BLaER1 treated with 17β-estradiol and CSF1 and Interleukin-3, amounts not matched to agents 10 nM and 100 nM (cell line): ENCODE results near the gene CAPN2.
"Not testable (repeated sequence)": the region's sequence is repeated elsewhere in the genome, so short reads cannot be mapped to it uniquely, and the experiment has no call there.

Experiments
- H3K27ac ChIP-seq, 11 experiments: shearing (Covaris generic); formaldehyde crosslinking; 2 replicates each; pipeline ENCODE4 v1.8.1; 2022
- H3K27me3 ChIP-seq, 11 experiments: shearing (Covaris generic); formaldehyde crosslinking; 2 replicates each; pipeline ENCODE4 v1.8.1; 2022
- H3K36me3 ChIP-seq, 11 experiments: shearing (Covaris generic); formaldehyde crosslinking; 2 replicates each; pipeline ENCODE4 v1.8.1; 2022
- H3K4me1 ChIP-seq, 10 experiments: shearing (Covaris generic); formaldehyde crosslinking; 2 replicates each; pipeline ENCODE4 v1.8.1; 2022
- H3K4me2 ChIP-seq, 11 experiments: shearing (Covaris generic); formaldehyde crosslinking; 2 replicates each; pipeline ENCODE4 v1.8.1; 2022
- H3K4me3 ChIP-seq, 10 experiments: shearing (Covaris generic); formaldehyde crosslinking; 2 replicates each; pipeline ENCODE4 v1.8.1; 2022
- H3K9ac ChIP-seq, 11 experiments: shearing (Covaris generic); formaldehyde crosslinking; 2 replicates each; pipeline ENCODE4 v1.8.1; 2022
- H3K9me3 ChIP-seq, 11 experiments: shearing (Covaris generic); formaldehyde crosslinking; replicated peaks in 1 of 11; 2 replicates each; pipeline ENCODE4 v1.8.1; 2022
- H4K20me1 ChIP-seq, 11 experiments: shearing (Covaris generic); formaldehyde crosslinking; 2 replicates each; pipeline ENCODE4 v1.8.1; 2022
- Cebpa-rat ChIP-seq, 11 experiments: shearing (Covaris generic); IDR thresholded peaks; 2 replicates each; pipeline ENCODE4 v1.8.1; 2022

The CAPN2 gene

DNA sequence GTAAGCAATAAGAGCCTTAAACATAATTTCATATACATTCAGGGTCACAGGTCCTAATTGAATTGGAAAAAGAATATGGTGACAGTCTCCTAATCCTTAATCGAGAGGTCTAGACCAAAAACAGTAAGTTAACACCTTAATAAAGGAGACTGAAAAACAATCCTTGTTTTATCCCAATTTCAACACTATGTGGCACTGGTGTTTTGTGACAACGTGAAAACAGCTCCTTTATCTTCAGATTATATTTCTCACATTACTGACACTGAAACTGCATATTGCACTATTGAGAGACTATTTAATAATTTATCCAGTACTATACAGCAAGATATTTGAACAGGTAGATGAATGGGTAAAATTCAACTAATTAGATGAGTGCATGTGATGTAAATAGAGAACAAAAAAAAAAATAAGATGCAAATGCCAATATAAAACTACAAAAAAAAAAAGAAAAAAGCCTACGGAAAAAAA lies 99.3 kb downstream of the CAPN2 start:
- peaks cover 73 to 100% (median 90%) of the 10 kb centered on the region in 11 experiments for H3K36me3 ChIP-seq
- H4K20me1 ChIP-seq = peaks cover 19 to 49% (median 39%) of the 10 kb centered on the region in 11 experiments; a peak in 21 of 22 replicates
- no peak for TF ChIP-seq Cebpa-rat (IDR thresholded peaks at IDR 0.05)

GRCh38 chr1:223813645-223814044 lies 101.3 kb downstream of the CAPN2 start:
- no peak overlapping the region for H3K27ac ChIP-seq
- H3K27me3 ChIP-seq = no peaks in the 10 kb centered on the region
- peaks cover 64 to 94% (median 84%) of the 10 kb centered on the region in 11 experiments for H3K36me3 ChIP-seq
- TF ChIP-seq Cebpa-rat (IDR thresholded peaks at IDR 0.05) = no peak
- peaks cover 22 to 61% (median 46%) of the 10 kb centered on the region in 11 experiments; a peak in 21 of 22 replicates for H4K20me1 ChIP-seq
- H3K9ac ChIP-seq = no peak overlapping the region
- H3K4me3 ChIP-seq = no peak overlapping the region
- H3K4me1 ChIP-seq = no peaks in the 10 kb centered on the region
- no peaks in the 10 kb centered on the region for H3K9me3 ChIP-seq
- no peak overlapping the region for H3K4me2 ChIP-seq

More for the DNA sequence above, 99.3 kb downstream of the CAPN2 start:
- no peaks in the 10 kb centered on the region for H3K27me3 ChIP-seq
- H3K27ac ChIP-seq = no peak overlapping the region
- peaks cover 0 to 7% (median 0%) of the 10 kb centered on the region in 11 experiments; a peak in 4 of 22 replicates for H3K9me3 ChIP-seq
- no peak overlapping the region for H3K9ac ChIP-seq
- H3K4me1 ChIP-seq = no peaks in the 10 kb centered on the region
- H3K4me2 ChIP-seq = no peak overlapping the region
- H3K4me3 ChIP-seq = no peak overlapping the region

GRCh38 chr1:223815020-223815853 lies 102.9 kb downstream of the CAPN2 start:
- H3K4me2 ChIP-seq = no peak overlapping the region
- no peaks in the 10 kb centered on the region; a peak in 1 of 20 replicates for H3K4me1 ChIP-seq
- no peak for TF ChIP-seq Cebpa-rat (IDR thresholded peaks at IDR 0.05)
- H3K4me3 ChIP-seq = no peak overlapping the region
- H3K27ac ChIP-seq = no peak overlapping the region
- H3K9me3 ChIP-seq = no peaks in the 10 kb centered on the region
- H3K27me3 ChIP-seq = no peaks in the 10 kb centered on the region
- H4K20me1 ChIP-seq = peaks cover 28 to 74% (median 57%) of the 10 kb centered on the region in 11 experiments; a peak in 21 of 22 replicates
- H3K36me3 ChIP-seq = peaks cover 59 to 94% (median 83%) of the 10 kb centered on the region in 11 experiments
- H3K9ac ChIP-seq = no peak overlapping the region

- no peak overlapping the region for H3K4me3 ChIP-seq
- no peak overlapping the region for H3K9ac ChIP-seq
- no peak overlapping the region for H3K27ac ChIP-seq
- no peak for TF ChIP-seq Cebpa-rat (IDR thresholded peaks at IDR 0.05)
- peaks cover 0 to 6% (median 0%) of the 10 kb centered on the region in 10 experiments; a peak in 2 of 20 replicates for H3K4me1 ChIP-seq
- H3K4me2 ChIP-seq = no peak overlapping the region
- H3K27me3 ChIP-seq = no peaks in the 10 kb centered on the region
- H3K9me3 ChIP-seq = no peaks in the 10 kb centered on the region
- peaks cover 29 to 80% (median 64%) of the 10 kb centered on the region in 11 experiments; a peak in 21 of 22 replicates for H4K20me1 ChIP-seq
- H3K36me3 ChIP-seq = peaks cover 61 to 94% (median 83%) of the 10 kb centered on the region in 11 experiments
Observed at GRCh38 chr1:223815865-223816264, 103.5 kb downstream of the CAPN2 start.

DNA sequence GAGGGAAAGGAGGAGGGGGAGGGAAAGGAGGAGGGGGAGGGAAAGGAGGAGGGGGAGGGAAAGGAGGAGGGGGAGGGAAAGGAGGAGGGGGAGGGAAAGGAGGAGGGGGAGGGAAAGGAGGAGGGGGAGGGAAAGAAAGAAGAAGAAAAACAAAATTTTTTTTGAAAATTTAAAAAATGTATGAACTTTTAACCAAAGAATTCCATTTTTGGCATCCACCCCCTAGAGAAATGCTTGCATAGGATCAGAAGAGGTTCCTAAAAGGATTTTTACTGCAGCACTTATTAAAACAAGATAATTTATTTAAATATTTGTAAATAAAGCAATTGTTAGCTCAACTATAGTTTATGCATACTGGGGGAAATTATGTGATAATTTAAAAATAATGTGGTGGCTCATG lies 104.9 kb downstream of the CAPN2 start:
- H3K9ac ChIP-seq, H3K27me3 ChIP-seq, H3K9me3 ChIP-seq, H3K27ac ChIP-seq, H3K4me3 ChIP-seq, H3K4me2 ChIP-seq: not testable (repeated sequence)
- Histone ChIP-seq H4K20me1 (peaks cover 40 to 89% (median 71%) of the 10 kb centered on the region in 11 experiments; a peak in 21 of 22 replicates), H3K4me1 (peaks cover 0 to 11% (median 0%) of the 10 kb centered on the region in 10 experiments; a peak in 3 of 20 replicates), H3K36me3 (peaks cover 62 to 94% (median 83%) of the 10 kb centered on the region in 11 experiments)

GRCh38 chr1:223819730-223820514 lies 107.6 kb downstream of the CAPN2 start:
- Histone ChIP-seq H3K4me2 (no peak overlapping the region), H3K27ac (no peak overlapping the region), H3K36me3 (peaks cover 40 to 70% (median 57%) of the 10 kb centered on the region in 11 experiments), H3K4me3 (no peak overlapping the region), H3K9me3 (no peaks in the 10 kb centered on the region), H3K27me3 (no peaks in the 10 kb centered on the region), H3K4me1 (peaks cover 5 to 34% (median 11%) of the 10 kb centered on the region in 10 experiments; a peak in 17 of 20 replicates), H4K20me1 (peaks cover 57 to 89% (median 74%) of the 10 kb centered on the region in 11 experiments), H3K9ac (no peak overlapping the region)
- no peak for TF ChIP-seq Cebpa-rat (IDR thresholded peaks at IDR 0.05)

- no peak overlapping the region for H3K4me2 ChIP-seq
Observed at GRCh38 chr1:223820515-223820858, 108.1 kb downstream of the CAPN2 start.

GRCh38 chr1:223820971-223821370 lies 108.6 kb downstream of the CAPN2 start:
- Histone ChIP-seq H3K4me3 (no peak overlapping the region), H4K20me1 (peaks cover 57 to 89% (median 74%) of the 10 kb centered on the region in 11 experiments), H3K4me1 (peaks cover 13 to 44% (median 21%) of the 10 kb centered on the region in 10 experiments), H3K9me3 (no peaks in the 10 kb centered on the region), H3K27me3 (no peaks in the 10 kb centered on the region), H3K4me2 (no peak overlapping the region), H3K27ac (no peak overlapping the region), H3K36me3 (peaks cover 38 to 60% (median 50%) of the 10 kb centered on the region in 11 experiments), H3K9ac (no peak overlapping the region)
- TF ChIP-seq Cebpa-rat (IDR thresholded peaks at IDR 0.05) = no peak

More at GRCh38 chr1:223820515-223820858, 108.1 kb downstream of the CAPN2 start:
- H3K4me1 ChIP-seq = peaks cover 8 to 40% (median 16%) of the 10 kb centered on the region in 10 experiments
- no peak for TF ChIP-seq Cebpa-rat (IDR thresholded peaks at IDR 0.05)
- H3K36me3 ChIP-seq = peaks cover 40 to 64% (median 53%) of the 10 kb centered on the region in 11 experiments
- H3K4me3 ChIP-seq = no peak overlapping the region
- H3K9me3 ChIP-seq = no peaks in the 10 kb centered on the region
- no peak overlapping the region for H3K9ac ChIP-seq
- peaks cover 57 to 89% (median 74%) of the 10 kb centered on the region in 11 experiments for H4K20me1 ChIP-seq
- no peak overlapping the region for H3K27ac ChIP-seq
- no peaks in the 10 kb centered on the region for H3K27me3 ChIP-seq

GRCh38 chr1:223824287-223824686 lies 111.9 kb downstream of the CAPN2 start:
- Histone ChIP-seq H3K27me3 (no peaks in the 10 kb centered on the region), H3K4me3 (no peak overlapping the region), H3K4me2 (no peak overlapping the region; a peak in 1 of 22 replicates), H3K9ac (no peak overlapping the region), H3K36me3 (peaks cover 21 to 44% (median 35%) of the 10 kb centered on the region in 11 experiments), H4K20me1 (peaks cover 66 to 100% (median 95%) of the 10 kb centered on the region in 11 experiments), H3K4me1 (peaks cover 29 to 77% (median 37%) of the 10 kb centered on the region in 10 experiments), H3K27ac (no peak overlapping the region), H3K9me3 (no peaks in the 10 kb centered on the region; a peak in 1 of 22 replicates)
- TF ChIP-seq Cebpa-rat (IDR thresholded peaks at IDR 0.05) = no peak
